HL-60 (cell line): ENCODE data around the gene PNPO.

Source experiments
- DNase-seq, 2 experiments: peaks; one replicate each; pipeline ENCODE4 v3.0.0-alpha.2; 2010 to 2020; ENCODE audit warnings: low read depth in 1 of 2, low spot score in 1 of 2
- H3K27ac ChIP-seq: fragments of 250-450 bp; sonication (Bioruptor Pico); replicated peaks from 2 replicates; pipeline ENCODE4 v1.5.1; 2020; ENCODE audit warnings: mild to moderate bottlenecking, moderate library complexity
- H3K27me3 ChIP-seq: fragments of 250-450 bp; sonication (Bioruptor Pico); 2 replicates; pipeline ENCODE4 v1.5.1; 2021; ENCODE audit warnings: mild to moderate bottlenecking, moderate library complexity; ENCODE audit not compliant: insufficient read depth, poor library complexity, severe bottlenecking
- H3K4me3 ChIP-seq: replicated peaks from 2 replicates; pipeline ENCODE4 v1.5.1; 2011; ENCODE audit warnings: mild to moderate bottlenecking, control low read depth, low read length; ENCODE audit not compliant: insufficient read depth
- GABPA ChIP-seq: IDR thresholded peaks from 2 replicates; pipeline ENCODE4 v1.6.1; 2012; ENCODE audit warnings: low read depth
- POLR2AphosphoS5 ChIP-seq: IDR thresholded peaks from 2 replicates; pipeline ENCODE4 v1.6.1; 2012; ENCODE audit warnings: low read depth
- SPI1 ChIP-seq: IDR thresholded peaks from 2 replicates; pipeline ENCODE4 v1.6.1; 2012; ENCODE audit warnings: low read depth, mild to moderate bottlenecking, borderline replicate concordance
- TF ChIP-seq, protein P1 (sequence below): IDR thresholded peaks from one replicate; pipeline ENCODE4 v1.5.1; 2011; ENCODE audit warnings: low read length, control low read depth, inconsistent platforms; ENCODE audit not compliant: insufficient read depth
- TF ChIP-seq, protein P2 (sequence below): IDR thresholded peaks from 2 replicates; pipeline ENCODE4 v1.6.1; 2012; ENCODE audit warnings: low read depth; ENCODE audit not compliant: insufficient replicate concordance

Gene PNPO

DNA sequence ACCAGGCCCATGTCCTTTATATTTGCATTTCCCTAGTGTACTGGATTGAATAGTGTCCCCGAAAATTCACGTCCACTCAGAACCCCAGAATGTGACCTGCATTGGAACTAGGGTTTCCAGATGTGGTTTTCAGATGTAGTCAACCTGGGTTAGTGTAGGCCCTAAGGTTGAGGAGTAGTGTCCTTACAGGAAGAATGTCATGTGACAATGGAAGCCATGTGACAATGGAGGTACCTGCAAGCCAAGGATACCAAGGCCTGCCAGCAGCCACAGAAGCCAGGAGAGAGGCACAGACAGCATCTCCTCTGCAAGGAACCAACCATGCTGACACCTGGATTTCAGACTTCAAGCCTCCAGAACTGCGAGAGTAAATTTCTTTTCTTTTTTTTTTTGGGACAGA is 21.5 kb downstream of the PNPO start:
- Histone ChIP-seq H3K27ac (no peak overlapping the region), H3K4me3 (no peak overlapping the region), H3K27me3 (no peaks in the 10 kb centered on the region)
- TF ChIP-seq, protein P1, sequence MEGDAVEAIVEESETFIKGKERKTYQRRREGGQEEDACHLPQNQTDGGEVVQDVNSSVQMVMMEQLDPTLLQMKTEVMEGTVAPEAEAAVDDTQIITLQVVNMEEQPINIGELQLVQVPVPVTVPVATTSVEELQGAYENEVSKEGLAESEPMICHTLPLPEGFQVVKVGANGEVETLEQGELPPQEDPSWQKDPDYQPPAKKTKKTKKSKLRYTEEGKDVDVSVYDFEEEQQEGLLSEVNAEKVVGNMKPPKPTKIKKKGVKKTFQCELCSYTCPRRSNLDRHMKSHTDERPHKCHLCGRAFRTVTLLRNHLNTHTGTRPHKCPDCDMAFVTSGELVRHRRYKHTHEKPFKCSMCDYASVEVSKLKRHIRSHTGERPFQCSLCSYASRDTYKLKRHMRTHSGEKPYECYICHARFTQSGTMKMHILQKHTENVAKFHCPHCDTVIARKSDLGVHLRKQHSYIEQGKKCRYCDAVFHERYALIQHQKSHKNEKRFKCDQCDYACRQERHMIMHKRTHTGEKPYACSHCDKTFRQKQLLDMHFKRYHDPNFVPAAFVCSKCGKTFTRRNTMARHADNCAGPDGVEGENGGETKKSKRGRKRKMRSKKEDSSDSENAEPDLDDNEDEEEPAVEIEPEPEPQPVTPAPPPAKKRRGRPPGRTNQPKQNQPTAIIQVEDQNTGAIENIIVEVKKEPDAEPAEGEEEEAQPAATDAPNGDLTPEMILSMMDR: no peak
- TF ChIP-seq POLR2AphosphoS5: no peak
- TF ChIP-seq, protein P2, sequence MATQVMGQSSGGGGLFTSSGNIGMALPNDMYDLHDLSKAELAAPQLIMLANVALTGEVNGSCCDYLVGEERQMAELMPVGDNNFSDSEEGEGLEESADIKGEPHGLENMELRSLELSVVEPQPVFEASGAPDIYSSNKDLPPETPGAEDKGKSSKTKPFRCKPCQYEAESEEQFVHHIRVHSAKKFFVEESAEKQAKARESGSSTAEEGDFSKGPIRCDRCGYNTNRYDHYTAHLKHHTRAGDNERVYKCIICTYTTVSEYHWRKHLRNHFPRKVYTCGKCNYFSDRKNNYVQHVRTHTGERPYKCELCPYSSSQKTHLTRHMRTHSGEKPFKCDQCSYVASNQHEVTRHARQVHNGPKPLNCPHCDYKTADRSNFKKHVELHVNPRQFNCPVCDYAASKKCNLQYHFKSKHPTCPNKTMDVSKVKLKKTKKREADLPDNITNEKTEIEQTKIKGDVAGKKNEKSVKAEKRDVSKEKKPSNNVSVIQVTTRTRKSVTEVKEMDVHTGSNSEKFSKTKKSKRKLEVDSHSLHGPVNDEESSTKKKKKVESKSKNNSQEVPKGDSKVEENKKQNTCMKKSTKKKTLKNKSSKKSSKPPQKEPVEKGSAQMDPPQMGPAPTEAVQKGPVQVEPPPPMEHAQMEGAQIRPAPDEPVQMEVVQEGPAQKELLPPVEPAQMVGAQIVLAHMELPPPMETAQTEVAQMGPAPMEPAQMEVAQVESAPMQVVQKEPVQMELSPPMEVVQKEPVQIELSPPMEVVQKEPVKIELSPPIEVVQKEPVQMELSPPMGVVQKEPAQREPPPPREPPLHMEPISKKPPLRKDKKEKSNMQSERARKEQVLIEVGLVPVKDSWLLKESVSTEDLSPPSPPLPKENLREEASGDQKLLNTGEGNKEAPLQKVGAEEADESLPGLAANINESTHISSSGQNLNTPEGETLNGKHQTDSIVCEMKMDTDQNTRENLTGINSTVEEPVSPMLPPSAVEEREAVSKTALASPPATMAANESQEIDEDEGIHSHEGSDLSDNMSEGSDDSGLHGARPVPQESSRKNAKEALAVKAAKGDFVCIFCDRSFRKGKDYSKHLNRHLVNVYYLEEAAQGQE: no peak
- no peak for TF ChIP-seq SPI1
- no peak for TF ChIP-seq GABPA
- no peak for DNase-seq

DNA sequence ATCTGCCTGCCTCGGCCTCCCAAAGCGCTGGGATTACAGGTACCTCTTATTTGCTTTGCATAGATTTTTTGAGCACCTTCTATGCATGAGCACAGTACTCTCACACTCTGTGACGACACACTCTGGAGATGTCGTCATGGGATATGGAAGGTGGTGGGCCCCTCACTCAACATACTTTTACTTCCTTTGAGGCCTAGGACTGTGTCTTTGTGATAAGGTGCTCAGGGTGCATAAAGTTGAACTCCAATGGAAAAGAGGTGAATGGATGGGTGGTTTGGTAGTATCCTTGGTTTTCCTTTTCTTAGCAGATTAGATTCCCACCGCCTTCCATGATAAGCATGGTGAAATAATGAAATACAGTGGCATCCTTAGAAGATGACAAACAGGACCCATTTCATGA is 23.5 kb downstream of the PNPO start:
- TF ChIP-seq POLR2AphosphoS5 (no peak), SPI1 (no peak), GABPA (no peak)
- TF ChIP-seq, protein P2: no peak
- TF ChIP-seq, protein P1: no peak
- no peak overlapping the region for H3K27ac ChIP-seq
- DNase-seq: no peak
- H3K27me3 ChIP-seq: no peaks in the 10 kb centered on the region
- no peak overlapping the region for H3K4me3 ChIP-seq

DNA sequence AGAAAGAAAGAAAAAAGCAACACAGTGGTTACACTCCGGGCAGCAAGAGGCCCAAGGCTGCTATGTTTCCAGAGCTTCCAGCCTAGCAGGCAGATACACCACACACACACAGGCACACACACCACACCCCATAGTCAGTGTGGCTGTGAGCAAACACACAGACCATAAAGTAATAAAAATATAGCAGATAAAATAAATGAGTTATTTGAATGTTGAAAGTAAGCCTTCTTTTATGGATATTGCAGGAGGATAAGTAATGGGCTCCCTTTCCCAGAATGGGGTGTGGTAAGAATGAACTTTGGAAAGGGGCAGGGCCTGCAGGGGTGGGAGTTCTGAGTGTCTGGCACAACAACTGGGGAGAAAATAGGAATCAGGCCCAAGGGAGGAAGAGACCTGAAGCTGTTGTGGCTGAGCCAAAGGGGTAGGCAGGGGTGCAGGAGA is 24.7 kb downstream of the PNPO start:
- no peak overlapping the region for H3K27ac ChIP-seq
- no peaks in the 10 kb centered on the region for H3K27me3 ChIP-seq
- H3K4me3 ChIP-seq: no peak overlapping the region
- DNase-seq: no peak
- TF ChIP-seq, protein P2: no peak
- TF ChIP-seq SPI1: no peak

DNA sequence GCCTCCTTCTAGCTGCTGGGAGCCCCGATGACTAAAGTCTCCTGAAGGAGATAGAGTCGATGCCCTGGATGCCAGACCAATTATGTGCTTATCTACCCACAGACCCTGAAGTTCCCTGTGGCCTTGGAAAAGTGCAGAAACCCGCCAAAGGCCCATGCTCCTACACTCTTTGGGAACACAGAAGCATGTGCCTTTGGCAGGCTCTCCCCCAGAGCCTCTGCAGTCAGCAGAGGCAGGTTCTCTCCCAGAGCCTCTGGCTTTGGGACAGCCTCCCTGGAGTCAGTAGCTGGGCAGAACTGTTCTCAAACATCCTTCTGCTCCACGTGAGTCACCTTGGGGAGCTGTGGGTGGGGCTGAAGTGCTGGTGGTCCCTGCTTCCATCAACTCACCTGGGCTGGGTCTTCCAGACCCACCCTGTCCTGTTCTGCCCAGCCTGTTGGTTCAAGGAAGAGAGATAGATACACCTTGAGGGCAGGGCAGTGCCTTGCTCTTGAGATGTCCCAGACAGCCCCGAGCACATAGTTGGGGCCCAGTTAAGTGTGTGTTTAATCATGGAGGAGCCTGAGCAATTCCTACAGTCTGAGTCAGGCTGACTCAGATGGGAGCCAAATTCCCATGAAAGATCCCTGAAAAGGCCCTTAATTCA is 26.4 kb downstream of the PNPO start:
- TF ChIP-seq GABPA (no peak), SPI1 (no peak), POLR2AphosphoS5 (no peak)
- TF ChIP-seq, protein P1: no peak
- TF ChIP-seq, protein P2: no peak
- no peak for DNase-seq
- H3K27me3 ChIP-seq: no peaks in the 10 kb centered on the region
- no peak overlapping the region for H3K27ac ChIP-seq
- H3K4me3 ChIP-seq: no peak overlapping the region
